Measurements from ENCODE around the gene KLF2. TPM values are rescaled to one million over a fixed set of nuclear protein-coding genes. Genes with fewer than 3 reads are reported as not detected.
"Not testable (repeated sequence)": the region's sequence is repeated elsewhere in the genome, so short reads cannot be mapped to it uniquely, and the experiment has no call there.

The KLF2 gene
- total RNA-seq, 1 experiment from 2014 or later = not detected

- Histone ChIP-seq H3K27me3 (ENCODE audit: control insufficient read depth, insufficient read depth, low read length) (no peaks in the 10 kb centered on the region), H3K4me3 (ENCODE audit: insufficient read depth, low read depth, low read length) (no peak overlapping the region), H3K36me3 (replicated peaks; ENCODE audit: control insufficient read depth, insufficient read depth, low read length) (no peaks in the 10 kb centered on the region)
- no peak for DNase-seq
Measured at GRCh38 chr19:16297575-16298178, 26.9 kb upstream of the KLF2 start.

- H3K4me3 ChIP-seq (ENCODE audit: insufficient read depth, low read depth, low read length) = no peak overlapping the region
- no peaks in the 10 kb centered on the region for H3K36me3 ChIP-seq (replicated peaks; ENCODE audit: control insufficient read depth, insufficient read depth, low read length)
- no peaks in the 10 kb centered on the region for H3K27me3 ChIP-seq (ENCODE audit: control insufficient read depth, insufficient read depth, low read length)
- no peak for DNase-seq
Measured at GRCh38 chr19:16298334-16298733, 26.3 kb upstream of the KLF2 start.

GRCh38 chr19:16301999-16302694, 22.5 kb upstream of the KLF2 start:
- DNase-seq = peak; percentile 33
- H3K27me3 ChIP-seq (ENCODE audit: control insufficient read depth, insufficient read depth, low read length) = no peaks in the 10 kb centered on the region
- H3K36me3 ChIP-seq (replicated peaks; ENCODE audit: control insufficient read depth, insufficient read depth, low read length) = no peaks in the 10 kb centered on the region
- H3K4me3 ChIP-seq (ENCODE audit: insufficient read depth, low read depth, low read length) = no peak overlapping the region

GRCh38 chr19:16303755-16304154, 20.9 kb upstream of the KLF2 start:
- H3K4me3 ChIP-seq (ENCODE audit: insufficient read depth, low read depth, low read length) = no peak overlapping the region
- H3K27me3 ChIP-seq (ENCODE audit: control insufficient read depth, insufficient read depth, low read length) = no peaks in the 10 kb centered on the region
- DNase-seq = no peak
- H3K36me3 ChIP-seq (replicated peaks; ENCODE audit: control insufficient read depth, insufficient read depth, low read length) = no peaks in the 10 kb centered on the region

GRCh38 chr19:16304511-16304910, 20.1 kb upstream of the KLF2 start:
- H3K4me3 ChIP-seq (ENCODE audit: insufficient read depth, low read depth, low read length); H3K27me3 ChIP-seq (ENCODE audit: control insufficient read depth, insufficient read depth, low read length); DNase-seq; H3K36me3 ChIP-seq (replicated peaks; ENCODE audit: control insufficient read depth, insufficient read depth, low read length): not testable (repeated sequence)

DNA sequence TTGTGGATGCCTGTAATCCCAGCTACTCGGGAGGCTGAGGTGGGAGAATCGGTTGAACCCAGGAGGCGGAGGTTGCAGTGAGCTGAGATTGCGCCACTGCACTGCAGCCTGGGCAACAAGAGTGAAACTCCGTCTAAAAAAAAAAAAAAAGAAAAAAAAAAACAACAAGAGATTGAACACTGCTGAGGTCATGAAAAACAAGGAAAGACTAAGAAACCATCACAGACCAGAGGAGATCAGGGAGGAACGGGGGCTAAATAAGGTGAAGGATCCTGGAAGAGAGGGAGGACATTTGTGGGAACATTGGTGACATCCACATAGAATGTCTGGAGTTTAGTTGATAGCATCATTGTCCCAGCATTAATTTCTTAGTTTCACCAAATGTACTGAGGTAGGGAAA, 19.6 kb upstream of the KLF2 start:
- H3K4me3 ChIP-seq (ENCODE audit: insufficient read depth, low read depth, low read length); H3K27me3 ChIP-seq (ENCODE audit: control insufficient read depth, insufficient read depth, low read length); H3K36me3 ChIP-seq (replicated peaks; ENCODE audit: control insufficient read depth, insufficient read depth, low read length); DNase-seq: not testable (repeated sequence)

- peak; percentile 78 for DNase-seq
- Histone ChIP-seq H3K36me3 (replicated peaks; ENCODE audit: control insufficient read depth, insufficient read depth, low read length) (no peaks in the 10 kb centered on the region), H3K4me3 (ENCODE audit: insufficient read depth, low read depth, low read length) (no peak overlapping the region), H3K27me3 (ENCODE audit: control insufficient read depth, insufficient read depth, low read length) (no peaks in the 10 kb centered on the region)
Measured at GRCh38 chr19:16306728-16307402, 17.8 kb upstream of the KLF2 start.

GRCh38 chr19:16308081-16308480, 16.5 kb upstream of the KLF2 start:
- no peak for DNase-seq
- Histone ChIP-seq H3K4me3 (ENCODE audit: insufficient read depth, low read depth, low read length) (no peak overlapping the region), H3K27me3 (ENCODE audit: control insufficient read depth, insufficient read depth, low read length) (no peaks in the 10 kb centered on the region)

DNA sequence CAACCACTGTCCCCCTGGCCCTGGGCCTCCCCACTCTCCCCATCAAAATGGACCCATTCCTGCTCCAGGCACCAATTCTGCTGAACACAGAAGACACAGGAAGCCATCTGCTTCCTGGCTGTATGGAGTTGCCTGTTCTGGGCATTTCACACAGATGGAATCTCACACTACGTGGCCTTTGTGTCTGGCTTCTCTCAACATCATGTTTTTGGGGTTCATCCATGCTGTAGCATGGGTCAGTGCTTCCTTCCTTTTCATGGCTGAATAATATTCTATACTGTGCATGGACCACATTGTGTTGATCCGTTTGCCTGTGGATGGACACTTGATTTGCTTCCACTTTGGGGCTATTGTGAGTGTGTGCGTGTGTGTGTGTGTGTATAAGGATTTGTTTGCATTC, 15.0 kb upstream of the KLF2 start:
- no peaks in the 10 kb centered on the region for H3K36me3 ChIP-seq (replicated peaks; ENCODE audit: control insufficient read depth, insufficient read depth, low read length)
- DNase-seq = no peak
- H3K27me3 ChIP-seq (ENCODE audit: control insufficient read depth, insufficient read depth, low read length) = no peaks in the 10 kb centered on the region
- no peak overlapping the region for H3K4me3 ChIP-seq (ENCODE audit: insufficient read depth, low read depth, low read length)

More at GRCh38 chr19:16308081-16308480, 16.5 kb upstream of the KLF2 start:
- H3K36me3 ChIP-seq (replicated peaks; ENCODE audit: control insufficient read depth, insufficient read depth, low read length) = no peaks in the 10 kb centered on the region

DNA sequence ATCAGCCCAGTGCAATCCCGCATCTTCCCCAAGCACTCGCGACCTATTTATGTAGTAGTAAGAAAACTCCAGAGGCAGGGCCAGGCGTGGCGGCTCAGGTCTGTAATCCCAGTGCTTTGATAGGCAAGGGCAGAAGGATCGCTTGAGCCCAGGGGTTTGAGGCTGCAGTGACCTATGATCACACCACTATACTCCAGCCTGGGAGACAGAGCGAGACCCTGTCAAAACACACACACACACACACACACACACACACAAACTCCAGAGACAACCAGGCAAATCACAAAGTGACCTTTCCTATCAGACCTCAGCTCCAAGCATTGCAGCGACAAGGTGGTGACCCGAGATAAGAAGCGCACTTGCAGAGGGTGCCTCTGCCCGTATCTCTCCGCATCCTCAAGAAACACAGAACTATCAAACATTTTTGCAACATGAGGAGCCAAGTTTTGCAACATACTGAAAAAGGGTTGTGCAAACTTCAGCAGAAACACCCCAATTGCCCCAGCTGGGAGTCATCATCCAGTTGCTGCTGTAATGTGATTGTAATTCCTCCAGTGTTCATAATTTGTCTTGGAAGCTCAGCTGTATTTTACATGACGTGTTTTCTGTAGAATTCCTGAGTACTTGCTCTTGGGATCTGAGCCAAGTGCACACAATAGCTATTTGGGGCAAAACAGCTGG, 8.7 kb upstream of the KLF2 start:
- DNase-seq = no peak
- H3K4me3 ChIP-seq (ENCODE audit: insufficient read depth, low read depth, low read length) = no peak overlapping the region
- H3K27me3 ChIP-seq (ENCODE audit: control insufficient read depth, insufficient read depth, low read length) = no peaks in the 10 kb centered on the region
- no peaks in the 10 kb centered on the region for H3K36me3 ChIP-seq (replicated peaks; ENCODE audit: control insufficient read depth, insufficient read depth, low read length)

DNA sequence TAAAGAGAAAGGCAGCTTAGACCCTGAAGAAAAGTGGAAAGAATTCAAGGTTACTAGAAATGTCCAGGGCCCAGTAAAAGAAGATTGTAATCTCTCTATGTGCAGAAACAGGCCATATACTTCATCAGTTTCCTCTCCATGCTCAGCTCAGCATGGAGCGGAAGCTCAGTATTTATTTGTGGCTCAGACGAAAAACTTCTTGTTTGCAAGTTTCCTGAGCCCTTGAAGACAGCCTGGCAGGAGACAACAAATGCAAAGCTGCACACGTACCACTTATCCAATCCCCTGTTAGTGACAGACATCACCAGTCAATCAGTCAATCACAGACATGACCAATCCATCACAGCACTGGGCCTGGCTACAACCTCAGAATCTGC, 8.1 kb upstream of the KLF2 start:
- no peak for DNase-seq
- H3K4me3 ChIP-seq (ENCODE audit: insufficient read depth, low read depth, low read length) = no peak overlapping the region
- H3K36me3 ChIP-seq (replicated peaks; ENCODE audit: control insufficient read depth, insufficient read depth, low read length) = no peaks in the 10 kb centered on the region
- H3K27me3 ChIP-seq (ENCODE audit: control insufficient read depth, insufficient read depth, low read length) = no peaks in the 10 kb centered on the region

GRCh38 chr19:16319481-16319880, 5.1 kb upstream of the KLF2 start:
- DNase-seq = no peak
- Histone ChIP-seq H3K4me3 (ENCODE audit: insufficient read depth, low read depth, low read length) (no peak overlapping the region), H3K27me3 (ENCODE audit: control insufficient read depth, insufficient read depth, low read length) (peaks cover 15% of the 10 kb centered on the region), H3K36me3 (replicated peaks; ENCODE audit: control insufficient read depth, insufficient read depth, low read length) (no peaks in the 10 kb centered on the region)

DNA sequence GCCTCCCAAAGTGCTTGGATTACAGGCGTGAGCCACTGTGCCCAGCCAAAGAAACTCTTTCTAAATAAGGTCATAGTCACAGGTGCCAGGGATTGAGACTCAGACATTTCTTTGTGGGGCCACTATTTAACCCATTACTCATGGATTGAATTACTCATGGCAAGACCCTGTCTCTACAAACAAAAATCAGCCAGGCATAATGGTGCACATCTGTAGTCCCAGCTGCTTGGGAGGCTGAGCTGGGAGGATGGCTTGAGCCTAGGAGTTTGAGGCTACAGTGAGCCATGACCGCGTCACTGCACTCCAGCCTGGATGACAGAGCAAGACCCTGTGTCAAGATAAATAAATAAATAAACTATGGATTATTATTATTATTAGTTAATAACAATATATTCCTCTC, 3.6 kb upstream of the KLF2 start:
- H3K36me3 ChIP-seq (replicated peaks; ENCODE audit: control insufficient read depth, insufficient read depth, low read length) = no peaks in the 10 kb centered on the region
- H3K27me3 ChIP-seq (ENCODE audit: control insufficient read depth, insufficient read depth, low read length) = peaks cover 25% of the 10 kb centered on the region
- no peak overlapping the region for H3K4me3 ChIP-seq (ENCODE audit: insufficient read depth, low read depth, low read length)
- DNase-seq = no peak

DNA sequence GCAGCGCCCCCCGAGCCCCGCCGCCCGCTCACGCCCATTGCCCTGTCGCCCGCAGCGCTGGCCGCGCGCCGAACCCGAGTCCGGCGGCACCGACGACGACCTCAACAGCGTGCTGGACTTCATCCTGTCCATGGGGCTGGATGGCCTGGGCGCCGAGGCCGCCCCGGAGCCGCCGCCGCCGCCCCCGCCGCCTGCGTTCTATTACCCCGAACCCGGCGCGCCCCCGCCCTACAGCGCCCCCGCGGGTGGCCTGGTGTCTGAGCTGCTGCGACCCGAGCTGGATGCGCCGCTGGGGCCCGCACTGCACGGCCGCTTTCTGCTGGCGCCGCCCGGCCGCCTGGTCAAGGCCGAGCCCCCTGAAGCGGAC, 518 bp downstream of the KLF2 start:
- Histone ChIP-seq H3K36me3 (replicated peaks; ENCODE audit: control insufficient read depth, insufficient read depth, low read length) (no peaks in the 10 kb centered on the region), H3K27me3 (ENCODE audit: control insufficient read depth, insufficient read depth, low read length) (peaks cover 59% of the 10 kb centered on the region), H3K4me3 (ENCODE audit: insufficient read depth, low read depth, low read length) (peak overlapping the region; percentile 38)
- DNase-seq = peak; percentile 84

Measured in H7 (cell line).